ENCODE measurements around the gene CLEC4M.
A peak's percentile ranks its signal among the peaks of the same experiment; 100 is the strongest.
"Not testable (repeated sequence)": the region's sequence is repeated elsewhere in the genome, so short reads cannot be mapped to it uniquely, and the experiment has no call there.

CLEC4M gene

DNA sequence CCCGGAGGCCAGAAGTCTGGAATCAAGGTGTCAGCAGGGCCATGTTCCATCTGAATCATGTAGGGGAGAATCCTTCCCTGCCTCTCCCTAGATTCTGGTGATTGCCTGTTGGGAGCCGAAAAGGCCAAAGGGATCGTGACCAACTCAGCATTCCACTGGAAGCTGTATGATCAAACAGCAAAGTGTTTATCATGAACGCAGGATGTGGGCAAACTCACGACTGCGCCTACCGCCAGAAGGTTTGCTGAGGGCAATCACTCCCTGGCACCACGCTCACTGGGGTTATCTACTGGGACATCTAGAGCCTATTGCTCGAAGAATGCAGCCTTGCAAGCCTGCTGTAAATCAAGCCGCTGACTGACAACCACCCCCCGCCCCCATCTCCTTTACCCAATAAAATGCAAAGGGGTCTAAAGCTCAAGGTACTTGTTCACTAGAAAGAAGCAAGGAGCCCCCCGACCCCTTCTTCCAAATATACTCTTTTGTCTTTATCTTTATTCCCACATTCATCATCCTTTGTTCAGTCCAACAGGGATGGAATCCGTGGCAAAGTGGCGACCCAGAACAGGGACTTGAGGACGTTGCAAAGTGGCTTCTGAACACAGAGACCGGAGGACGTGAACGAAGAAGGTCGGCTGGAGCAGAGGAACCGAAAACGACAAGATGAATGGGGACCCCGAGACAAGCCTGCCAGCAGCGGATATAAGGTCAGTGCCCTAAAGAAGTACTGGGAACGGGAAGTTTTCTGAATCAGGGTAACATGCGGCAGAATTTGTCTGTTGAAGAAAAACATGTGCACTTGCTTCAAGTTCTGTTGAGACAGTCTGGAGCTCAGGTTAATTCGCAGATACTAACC is 16.8 kb downstream of the CLEC4M start:
- DNase-seq = no peak

DNA sequence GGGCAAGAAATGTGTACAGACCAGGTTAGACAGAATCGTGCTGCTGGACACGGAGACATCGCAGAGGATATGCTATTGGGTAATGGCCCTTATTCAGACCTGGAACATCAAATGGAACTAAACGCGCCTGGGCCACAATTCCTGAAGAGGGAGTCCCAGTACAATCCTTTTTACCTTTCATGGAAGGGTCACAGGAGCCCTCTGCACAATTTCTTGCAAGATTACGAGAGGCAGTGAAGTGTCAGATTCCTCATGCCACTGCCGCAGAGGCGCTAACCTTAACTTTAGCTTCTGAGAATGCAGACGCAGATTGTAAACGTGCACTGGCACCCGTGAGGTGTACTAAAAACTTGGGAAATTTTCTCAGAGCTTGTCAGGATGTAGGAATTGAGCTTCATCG is 18.1 kb downstream of the CLEC4M start:
- DNase-seq = no peak

DNA sequence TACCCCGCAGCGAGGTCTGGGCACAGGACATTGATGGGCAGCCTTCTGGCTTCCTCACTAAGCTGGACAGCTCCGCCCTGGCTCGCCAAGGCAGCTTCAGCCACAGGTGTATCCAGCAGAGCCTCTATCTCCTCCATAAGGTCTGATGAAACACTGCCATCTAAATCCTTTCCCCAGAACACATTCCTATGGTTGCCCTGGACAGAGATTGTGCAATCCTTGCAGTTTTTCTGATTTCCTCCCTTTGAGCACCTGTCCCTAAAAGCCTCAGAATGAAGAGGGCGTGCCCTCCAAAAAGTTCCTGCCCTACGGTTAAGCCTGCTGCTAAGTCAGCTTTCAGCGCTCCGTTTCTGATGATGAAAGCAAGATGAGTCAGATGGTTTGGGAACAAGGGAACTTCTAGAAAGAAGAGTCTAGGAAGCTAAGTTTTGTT is 21.0 kb downstream of the CLEC4M start:
- no peak for DNase-seq

DNA sequence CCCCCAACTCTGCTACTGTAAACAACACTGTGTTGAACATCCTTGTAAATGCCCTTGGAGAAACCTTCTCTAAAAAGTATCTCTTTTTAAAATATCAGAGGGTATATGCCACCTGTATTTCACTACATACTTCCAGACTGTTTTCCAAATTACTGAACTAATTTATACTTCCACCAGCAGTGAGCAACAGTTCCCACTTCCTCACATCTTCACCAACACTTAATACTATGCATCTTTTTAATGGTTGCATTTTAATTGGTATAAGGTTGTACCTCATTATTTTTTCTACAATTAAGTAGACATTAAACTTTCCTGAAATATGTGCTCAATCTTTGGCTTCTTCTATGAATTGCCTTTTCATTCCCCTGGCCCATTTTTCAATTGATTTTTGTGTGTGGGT is 21.8 kb downstream of the CLEC4M start:
- DNase-seq = no peak

DNA sequence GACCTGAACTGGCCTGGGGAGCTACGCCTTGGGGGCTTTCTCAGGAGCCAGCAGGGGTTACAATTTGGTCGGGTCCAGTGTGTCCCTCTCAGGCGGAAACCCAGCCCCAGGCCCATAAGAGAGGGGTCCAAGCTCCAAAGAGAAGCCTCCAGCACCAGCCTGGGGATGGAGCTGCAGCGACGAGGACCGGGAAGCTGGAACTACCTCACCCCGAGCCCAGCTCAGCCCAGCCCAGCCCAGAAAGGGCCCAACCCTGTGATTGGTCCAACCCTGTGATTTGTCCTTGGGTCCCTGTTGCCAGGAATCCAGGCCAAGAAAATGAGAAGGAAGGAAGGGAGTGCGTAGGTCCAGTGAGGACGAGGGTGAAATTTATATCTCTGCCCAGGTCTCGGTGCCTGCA is 24.1 kb downstream of the CLEC4M start:
- DNase-seq = no peak

DNA sequence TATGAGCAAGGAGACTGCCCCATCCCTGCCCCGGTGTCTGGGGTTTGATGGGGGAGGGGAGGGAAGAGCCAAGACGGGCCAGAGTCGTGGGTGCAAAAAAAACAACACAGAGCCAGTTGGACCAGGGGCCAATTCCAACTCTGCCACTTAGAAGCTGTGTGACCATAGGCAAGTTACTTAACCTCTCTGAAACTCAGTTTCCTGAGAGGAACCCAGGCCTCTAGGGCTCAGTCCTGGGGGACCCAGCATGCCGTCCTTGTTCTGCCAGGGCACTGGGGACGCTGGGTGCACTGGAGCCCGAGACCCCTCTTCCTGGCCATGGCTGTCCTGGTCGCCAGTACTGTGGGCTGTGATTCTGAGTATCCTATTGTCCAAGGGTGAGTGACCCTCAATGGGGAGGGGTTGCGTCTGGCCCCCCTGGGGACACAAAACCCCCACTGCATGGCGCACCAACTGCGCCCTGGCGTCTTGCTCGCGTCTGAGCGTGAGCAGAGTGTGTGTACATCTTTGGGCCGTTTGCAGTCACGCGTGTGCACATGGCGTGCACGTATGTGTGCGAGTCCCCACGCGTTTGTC is 24.6 kb downstream of the CLEC4M start:
- DNase-seq = no peak

DNA sequence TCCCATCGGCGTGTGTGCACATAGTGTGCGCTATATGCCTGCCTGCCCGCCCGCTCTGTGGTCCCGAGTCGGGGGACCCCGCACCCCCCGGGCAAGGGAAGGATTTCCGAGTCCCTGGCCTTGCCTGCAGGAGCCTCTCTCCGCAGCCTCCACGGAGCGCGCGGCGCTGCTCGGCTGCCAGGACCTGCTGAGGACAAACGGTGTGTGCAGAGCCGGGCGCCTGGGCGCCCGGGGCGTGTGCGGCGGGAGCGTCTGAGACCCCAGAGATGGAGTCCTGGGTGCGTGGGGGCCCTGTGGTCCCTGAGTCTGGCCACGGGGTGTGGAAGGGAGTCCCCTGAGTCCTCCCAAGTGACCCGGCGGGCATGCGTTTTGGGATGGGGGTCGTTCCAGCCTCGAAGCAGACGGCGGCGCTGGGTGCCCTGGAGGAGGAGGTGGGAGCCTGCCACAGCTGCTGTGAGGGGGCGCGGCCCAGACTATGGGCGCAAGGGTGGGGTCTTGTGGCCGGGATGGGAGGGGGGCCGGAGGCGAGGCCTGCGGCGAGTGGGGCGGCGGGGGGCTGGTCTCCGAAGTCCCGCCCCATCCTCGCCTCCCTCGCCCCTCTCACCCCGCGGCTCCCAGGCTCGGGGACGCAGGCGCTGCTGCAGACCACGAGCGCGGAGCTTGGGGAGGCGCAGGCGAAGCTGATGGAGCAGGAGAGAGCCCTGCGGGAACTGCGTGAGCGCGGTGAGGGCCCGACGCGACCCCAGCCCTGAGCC is 25.3 kb downstream of the CLEC4M start:
- DNase-seq = no peak

DNA sequence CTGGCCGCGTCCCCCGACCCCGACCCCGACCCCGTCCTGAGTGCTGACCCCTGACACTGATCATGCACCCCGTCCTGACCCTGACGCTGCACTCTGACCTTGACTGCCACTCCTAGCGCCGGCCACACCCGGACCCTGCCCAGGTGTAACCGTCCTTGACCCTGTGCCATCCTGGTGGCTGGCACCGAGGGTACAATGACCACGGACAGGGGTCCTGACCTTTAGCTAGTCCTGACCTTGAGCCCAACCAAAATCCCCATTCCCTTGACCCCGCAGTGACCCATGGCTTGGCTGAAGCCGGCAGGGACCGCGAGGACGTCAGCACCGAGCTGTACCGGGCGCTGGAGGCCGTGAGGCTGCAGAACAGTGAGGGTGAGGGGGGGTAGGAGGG is 25.9 kb downstream of the CLEC4M start:
- no peak for DNase-seq

DNA sequence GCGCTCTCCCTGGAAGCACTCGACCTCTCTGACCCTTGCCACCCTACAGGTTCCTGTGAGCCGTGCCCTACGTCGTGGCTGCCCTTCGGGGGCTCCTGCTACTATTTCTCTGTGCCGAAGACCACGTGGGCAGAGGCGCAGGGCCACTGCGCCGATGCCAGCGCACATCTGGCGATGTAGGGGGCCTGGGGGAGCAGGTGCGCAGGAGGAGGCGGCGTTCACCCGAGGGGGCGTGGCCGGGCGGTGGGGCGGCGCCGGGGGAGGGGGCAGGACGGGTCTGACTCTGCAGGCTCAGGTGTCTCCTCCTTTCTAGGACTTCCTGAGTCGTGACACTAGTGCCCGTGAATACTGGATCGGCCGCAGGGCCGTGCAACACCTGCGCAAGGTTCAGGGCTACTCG is 26.4 kb downstream of the CLEC4M start:
- no peak for DNase-seq

DNA sequence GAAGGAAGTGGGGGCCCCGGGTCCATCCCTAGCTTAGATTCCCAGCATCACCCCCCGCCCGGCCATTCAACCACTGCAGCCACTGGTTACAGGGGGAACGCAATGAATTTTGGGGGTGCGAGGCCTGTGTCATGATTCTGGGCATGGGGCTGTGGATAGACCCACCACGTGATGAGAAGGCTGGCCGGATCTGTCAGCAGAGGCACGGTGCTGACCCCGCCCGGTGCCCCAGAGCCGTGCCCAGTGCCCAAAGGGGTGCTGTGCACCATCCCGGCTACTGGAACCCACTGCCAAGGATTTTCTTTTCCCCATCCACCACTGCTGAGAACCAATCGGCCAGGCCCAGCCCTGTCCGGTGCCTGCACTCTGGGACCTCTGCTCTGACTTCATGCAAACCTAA is 27.4 kb downstream of the CLEC4M start:
- no peak for DNase-seq

DNA sequence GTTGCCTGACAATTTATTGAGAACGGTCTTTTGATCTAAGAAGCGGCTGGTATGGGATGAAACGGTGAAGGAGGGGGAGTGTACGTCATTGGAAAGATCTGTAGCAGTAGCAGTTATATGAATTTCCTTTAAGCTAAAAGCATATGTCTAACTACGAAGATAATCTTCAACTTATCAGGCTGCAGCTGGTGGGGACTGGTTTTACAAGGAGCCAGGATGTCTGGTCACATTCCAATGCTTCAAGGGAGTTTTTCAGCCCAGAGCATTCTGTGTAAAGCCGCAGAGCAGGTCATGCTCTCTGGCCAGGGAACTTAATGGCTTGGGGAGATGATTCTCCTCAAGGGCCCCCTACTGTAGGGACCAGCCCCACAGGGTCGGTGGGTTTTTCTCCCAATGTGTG is 29.2 kb downstream of the CLEC4M start:
- DNase-seq = no peak

DNA sequence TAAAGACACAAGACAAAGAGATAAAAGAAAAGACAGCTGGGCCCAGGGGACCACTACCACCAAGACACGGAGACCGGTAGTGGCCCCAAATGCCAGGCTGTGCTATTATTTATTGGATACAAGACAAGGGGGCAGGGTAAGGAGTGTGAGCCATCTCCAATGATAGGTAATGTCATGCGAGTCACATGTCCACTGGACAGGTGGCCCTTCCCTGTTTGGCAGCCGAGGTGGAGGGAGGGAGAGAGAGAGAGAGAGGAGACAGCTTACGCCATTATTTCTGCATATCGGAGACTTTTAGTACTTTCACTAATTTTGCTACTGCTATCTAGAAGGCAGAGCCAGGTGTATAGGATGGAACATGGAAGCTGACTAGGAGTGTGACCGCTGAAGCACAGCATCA is 29.7 kb downstream of the CLEC4M start:
- not testable (repeated sequence) for DNase-seq

DNA sequence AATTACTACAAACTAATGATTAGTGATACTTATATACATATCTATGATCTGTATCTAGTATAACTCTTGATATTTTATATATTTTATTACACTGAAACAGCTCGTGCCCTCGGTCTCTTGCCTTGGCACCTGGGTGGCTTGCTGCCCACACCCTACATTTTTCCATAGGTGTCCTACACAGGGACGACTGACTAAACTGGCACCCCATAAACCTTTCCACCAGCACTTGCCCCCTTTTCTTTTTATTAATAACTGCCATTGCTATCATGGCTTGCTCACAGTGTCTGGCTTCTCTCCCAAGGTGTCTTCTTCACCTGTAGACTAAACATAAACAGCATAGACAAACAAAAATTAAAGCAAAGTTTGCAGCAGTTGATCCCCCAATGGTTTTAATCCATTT is 30.4 kb downstream of the CLEC4M start:
- no peak for DNase-seq

DNA sequence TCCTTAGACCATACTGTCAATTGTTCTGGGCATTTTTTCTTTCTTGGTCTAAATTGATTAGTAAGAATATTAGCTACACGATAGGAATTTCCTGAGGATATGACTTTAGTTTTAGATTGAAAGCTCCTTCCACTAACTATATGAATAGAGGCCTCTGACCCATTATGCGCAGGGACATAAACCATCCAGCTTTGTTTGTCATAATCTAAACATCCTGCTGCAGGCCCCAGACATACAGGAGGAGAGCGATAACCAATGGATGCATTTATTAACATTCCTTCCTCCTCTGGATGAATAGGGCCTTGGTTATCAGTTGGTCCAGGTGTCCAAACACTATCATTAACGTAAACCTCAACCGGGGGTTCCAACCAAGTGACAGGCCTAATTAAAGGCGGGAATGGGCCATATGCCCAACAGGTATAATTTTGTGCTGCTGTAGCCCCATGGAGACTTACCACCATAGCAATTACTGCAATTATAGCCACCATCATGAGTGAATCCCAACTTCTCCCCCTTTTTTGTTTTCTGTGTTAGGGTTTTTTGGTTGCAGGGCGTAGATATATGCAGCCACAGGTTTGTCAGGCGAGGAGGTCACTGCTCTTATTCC is 32.6 kb downstream of the CLEC4M start:
- no peak for DNase-seq

DNA sequence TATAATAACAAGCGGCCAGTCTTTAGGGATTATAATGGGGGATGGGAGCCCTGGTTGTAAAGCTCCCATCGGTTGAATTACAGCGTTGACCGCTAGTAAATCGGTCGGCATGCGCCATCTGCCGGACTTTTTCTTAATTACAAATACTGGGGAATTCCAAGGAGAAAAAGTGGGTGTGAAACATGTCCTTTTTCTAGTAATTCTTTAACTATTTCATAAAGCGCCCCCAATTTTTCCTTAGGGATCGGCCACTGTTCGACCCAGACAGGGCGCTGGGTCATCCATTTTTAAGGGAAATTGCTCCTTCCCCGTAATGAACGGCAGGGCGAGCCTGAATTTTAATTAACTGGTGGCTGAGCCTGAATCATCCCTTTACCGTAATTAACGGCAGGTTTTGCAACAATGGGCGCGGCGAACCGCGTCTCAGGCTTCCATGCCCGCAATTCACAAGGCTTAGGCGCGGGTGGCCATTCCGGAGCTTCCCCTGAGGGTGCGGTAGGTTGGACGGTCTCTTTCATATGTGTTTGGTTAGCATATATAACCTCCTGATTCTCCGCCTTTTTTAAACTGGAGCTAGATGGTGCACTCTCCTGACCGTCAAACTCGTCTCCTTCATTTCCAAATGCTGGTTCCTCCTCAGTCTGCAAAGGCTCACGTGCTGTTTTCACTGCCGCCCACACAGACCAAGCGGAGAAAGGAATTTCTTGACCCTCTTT is 36.8 kb downstream of the CLEC4M start:
- DNase-seq = peak; percentile 27

DNA sequence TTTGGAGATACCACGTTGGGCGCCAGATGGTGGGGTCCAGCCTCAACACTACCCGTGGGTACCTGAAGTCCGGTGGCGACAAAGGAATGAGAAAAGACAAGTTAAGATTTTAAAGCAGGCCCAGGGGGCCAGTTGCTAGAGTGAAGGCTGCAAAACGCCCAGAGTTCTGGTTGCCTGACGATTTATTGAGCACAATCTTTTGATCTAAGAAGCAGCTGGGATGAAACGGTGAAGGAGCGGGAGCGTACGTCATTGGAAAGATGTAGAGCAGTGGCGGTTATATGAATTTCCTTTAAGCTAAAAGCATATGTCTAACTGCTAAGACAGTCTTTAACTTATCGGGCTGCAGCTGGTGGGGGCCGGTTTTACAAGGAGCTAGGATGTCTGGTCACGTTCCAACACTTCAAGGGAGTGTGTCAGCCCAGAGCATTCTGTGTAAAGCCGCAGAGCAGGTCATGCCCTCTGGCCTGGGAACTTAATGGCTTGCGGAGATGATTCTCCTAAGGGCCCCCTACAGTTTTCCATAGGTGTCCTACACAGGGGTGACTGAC is 38.1 kb downstream of the CLEC4M start:
- DNase-seq = no peak

DNA sequence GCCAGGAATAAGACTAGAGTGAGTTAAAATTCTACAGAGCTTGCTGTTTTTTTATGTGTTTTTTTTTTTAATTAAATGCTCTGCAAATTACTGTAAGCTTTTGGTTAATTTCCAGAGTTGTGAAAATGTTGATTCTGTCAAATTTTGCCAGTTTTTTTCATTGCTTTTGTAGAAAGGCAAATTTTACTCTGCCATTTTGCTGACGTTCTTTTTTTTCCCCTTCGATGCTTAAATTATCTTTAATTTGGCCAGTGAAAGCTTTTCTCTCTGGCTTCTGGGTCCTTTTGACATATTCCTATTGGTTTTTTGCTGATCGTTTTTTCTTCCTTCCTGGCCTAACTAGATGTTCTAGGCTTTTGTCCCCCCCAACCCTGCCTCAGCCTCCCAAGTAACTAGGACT is 43.2 kb downstream of the CLEC4M start:
- no peak for DNase-seq

DNA sequence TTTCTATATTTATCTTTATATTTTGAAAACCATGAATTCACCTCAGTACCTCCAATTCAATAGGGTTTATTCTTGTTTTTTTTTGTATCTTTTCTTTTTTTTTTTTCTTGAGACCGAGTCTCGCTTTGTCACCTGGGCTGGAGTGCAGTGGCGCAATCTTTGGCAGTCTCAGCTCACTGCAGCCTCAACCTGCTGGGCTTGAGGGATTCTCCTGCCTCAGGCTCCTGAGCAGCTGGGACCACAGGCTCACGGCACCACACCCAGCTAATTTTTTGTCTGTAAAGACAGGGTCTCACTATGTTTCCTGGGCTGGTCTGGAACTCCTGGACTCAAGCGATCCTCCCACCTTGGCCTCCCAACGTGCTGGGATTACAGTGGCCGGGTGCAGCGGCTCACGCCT is 43.8 kb downstream of the CLEC4M start:
- DNase-seq = no peak

DNA sequence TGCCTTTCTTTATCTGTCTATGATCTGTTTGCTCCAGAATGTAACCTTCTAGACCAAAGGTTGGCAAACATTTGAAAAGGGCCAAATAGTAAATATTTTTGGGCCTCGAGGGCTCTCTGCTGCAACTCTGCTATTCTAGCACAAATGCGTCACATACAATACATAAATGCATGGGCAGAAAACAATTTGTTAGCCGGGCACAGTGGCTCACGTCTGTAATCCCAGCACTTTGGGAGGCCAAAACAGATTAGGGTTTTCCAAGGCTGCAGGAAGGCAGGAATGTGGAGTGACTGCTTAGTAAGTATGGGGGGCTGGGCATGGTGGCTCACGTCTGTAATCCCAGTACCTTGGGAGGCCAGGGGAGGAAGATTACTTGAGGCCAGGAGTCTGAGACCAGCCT is 45.1 kb downstream of the CLEC4M start:
- DNase-seq = no peak

DNA sequence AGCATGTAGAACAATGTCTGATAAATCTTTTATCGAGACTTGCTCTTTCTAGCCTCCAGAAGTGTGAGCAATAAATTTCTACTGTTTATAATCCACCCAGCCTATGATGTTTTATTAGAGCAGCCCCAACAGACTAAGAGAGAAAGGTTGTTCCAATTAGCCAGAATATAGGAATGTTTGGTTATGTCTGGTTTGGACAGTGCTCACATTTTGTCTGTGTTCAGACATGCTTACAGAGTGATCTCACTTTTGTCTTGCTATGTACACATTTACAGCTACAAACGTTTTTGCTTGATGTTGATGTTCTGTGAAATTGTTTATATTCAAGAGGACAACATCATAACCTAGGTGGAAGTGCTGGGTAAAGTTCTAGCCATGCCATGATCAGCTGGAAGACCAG is 48.9 kb downstream of the CLEC4M start:
- no peak for DNase-seq

DNA sequence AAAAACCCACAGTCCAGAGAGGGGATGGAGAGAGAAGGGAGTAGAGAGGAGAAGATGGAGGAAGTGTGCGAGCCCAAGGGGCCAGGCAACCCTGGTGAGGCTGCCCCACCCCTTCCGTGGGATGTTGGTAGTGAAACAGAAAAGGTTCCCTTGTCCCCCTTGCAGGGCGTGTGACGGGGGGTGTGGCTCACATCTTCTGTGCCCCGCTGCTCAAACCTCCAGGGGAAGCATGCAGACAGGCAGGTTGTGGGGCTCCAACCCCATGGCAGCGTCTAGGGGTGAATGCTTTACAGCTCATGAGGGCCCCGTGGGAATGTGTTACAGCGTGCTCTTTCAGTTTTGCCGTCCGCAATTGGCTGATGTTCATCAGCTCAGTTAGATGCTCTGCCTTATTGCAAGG is 52.3 kb downstream of the CLEC4M start:
- DNase-seq = no peak

DNA sequence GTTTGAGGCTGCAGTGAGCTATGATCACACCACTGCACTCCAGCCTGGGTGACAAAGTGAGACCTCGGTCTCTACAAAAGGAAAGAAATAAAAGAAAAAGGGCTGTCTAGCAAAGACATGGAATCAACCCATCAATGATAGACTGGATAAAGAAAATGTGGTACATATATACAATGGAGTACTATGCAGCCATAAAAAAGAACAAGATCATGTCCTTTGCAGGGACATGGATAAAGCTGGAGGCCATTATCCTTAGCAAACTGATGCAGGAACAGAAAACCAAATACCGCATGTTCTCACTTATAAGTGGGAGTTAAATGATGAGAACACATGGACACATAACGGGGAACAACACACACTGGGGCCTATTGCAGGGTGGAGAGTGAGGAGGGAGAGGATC is 53.0 kb downstream of the CLEC4M start:
- not testable (repeated sequence) for DNase-seq

DNA sequence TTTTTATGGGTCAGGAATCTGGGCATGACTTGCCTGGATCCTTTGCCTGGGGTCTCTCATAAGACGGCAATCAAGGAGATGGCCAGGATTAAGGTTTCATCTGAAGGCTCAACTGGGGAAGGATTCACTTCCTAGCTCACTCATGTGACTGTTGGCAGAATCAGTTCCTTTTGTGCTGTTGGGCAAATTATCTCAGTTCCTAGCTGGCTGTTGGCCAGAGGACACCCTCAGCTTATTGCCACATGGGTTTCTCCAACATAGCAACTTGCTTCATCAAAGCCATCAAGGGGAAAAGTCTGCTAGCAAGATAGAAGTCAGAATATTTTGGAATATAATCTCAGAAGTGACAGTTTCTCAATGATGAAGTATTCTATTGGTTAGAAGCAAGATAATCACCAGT is 54.8 kb downstream of the CLEC4M start:
- no peak for DNase-seq
